Measurements from ENCODE around the gene CDRT15.
"Not testable (repeated sequence)": the region's sequence is repeated elsewhere in the genome, so short reads cannot be mapped to it uniquely, and the experiment has no call there.

Gene CDRT15

DNA sequence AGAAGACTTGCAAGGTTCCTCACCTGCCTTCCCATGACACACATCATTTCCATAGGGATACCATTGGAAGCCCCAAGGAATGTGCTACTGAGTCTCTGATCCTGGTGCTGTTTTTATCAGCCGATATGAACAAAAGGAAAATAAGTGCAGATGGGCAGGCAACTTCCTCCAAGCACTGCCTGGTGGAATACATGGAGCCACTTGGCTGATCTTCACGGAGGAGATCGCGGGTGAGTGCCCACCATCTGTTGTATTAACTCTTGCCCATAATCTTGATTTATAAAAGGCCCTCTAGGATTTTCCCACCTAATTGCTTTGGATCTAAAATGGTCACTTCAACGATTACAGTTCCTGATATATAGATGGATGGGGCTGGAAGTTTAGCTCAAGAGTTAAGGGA is 24.7 kb upstream of the CDRT15 start:
- POLR2A ChIA-PET = no interaction called here
- Histone ChIP-seq H3K27ac (ENCODE audit: insufficient read depth in 1 of 2, low read depth in 1 of 2, low read length in 2 of 2, poor library complexity in 1 of 2, severe bottlenecking in 2 of 2) (no peak overlapping the region), H3K4me3 (ENCODE audit: control insufficient read depth in 1 of 7, extremely low read depth in 1 of 7, insufficient read depth in 4 of 7, low read depth in 2 of 7, low read length in 6 of 7) (no peak overlapping the region), H3K9me3 (ENCODE audit: control extremely low read depth in 1 of 5, control insufficient read depth in 4 of 5, insufficient read depth in 2 of 5, low read depth in 1 of 5, low read length in 4 of 5) (peaks cover 0 to 2% (median 0%) of the 10 kb centered on the region in 5 experiments), H3K36me3 (ENCODE audit: control insufficient read depth in 4 of 4, insufficient read depth in 4 of 4, low read length in 3 of 4) (no peaks in the 10 kb centered on the region), H3K27me3 (replicated peaks in 2 of 5; ENCODE audit: control insufficient read depth in 4 of 5, insufficient read depth in 5 of 5, low read length in 4 of 5) (no peaks in the 10 kb centered on the region), H3K4me1 (ENCODE audit: control extremely low read depth in 1 of 4, control insufficient read depth in 4 of 4, insufficient read depth in 4 of 4, low read length in 3 of 4) (no peaks in the 10 kb centered on the region)
- no peak for DNase-seq
- 97% methylated on average over 5 of the region's 5 CpGs for WGBS (ENCODE audit: insufficient coverage)
- CTCF ChIA-PET = no interaction called here

DNA sequence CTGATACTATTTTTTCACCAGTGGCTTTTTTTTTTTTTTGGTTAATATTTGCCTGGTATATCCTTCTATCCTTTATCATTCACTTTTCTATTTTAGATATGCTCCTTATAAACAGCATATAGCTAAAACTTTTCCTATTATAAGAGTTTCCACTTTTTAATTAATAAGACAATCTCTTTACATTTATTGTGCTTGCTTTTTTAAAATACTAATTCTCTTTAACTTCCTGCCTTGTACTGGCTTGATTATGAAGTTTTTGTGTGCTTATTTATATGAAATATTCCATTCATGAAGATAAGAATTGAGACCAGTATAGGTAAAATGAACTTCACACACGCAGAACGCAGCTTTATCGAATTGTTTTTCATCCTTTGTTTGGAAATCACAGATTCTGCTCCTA is 9.0 kb upstream of the CDRT15 start:
- no peak overlapping the region for H3K27ac ChIP-seq (ENCODE audit: insufficient read depth in 1 of 2, low read depth in 1 of 2, low read length in 2 of 2, poor library complexity in 1 of 2, severe bottlenecking in 2 of 2)
- no peaks in the 10 kb centered on the region for H3K27me3 ChIP-seq (replicated peaks in 2 of 5; ENCODE audit: control insufficient read depth in 4 of 5, insufficient read depth in 5 of 5, low read length in 4 of 5)
- no peak for DNase-seq
- WGBS (ENCODE audit: insufficient coverage) = 100% methylated on average over 3 of the region's 3 CpGs
- H3K4me3 ChIP-seq (ENCODE audit: control insufficient read depth in 1 of 7, extremely low read depth in 1 of 7, insufficient read depth in 4 of 7, low read depth in 2 of 7, low read length in 6 of 7) = no peak overlapping the region
- H3K4me1 ChIP-seq (ENCODE audit: control extremely low read depth in 1 of 4, control insufficient read depth in 4 of 4, insufficient read depth in 4 of 4, low read length in 3 of 4) = no peaks in the 10 kb centered on the region
- POLR2A ChIA-PET = no interaction called here
- CTCF ChIA-PET = no interaction called here
- no peaks in the 10 kb centered on the region for H3K36me3 ChIP-seq (ENCODE audit: control insufficient read depth in 4 of 4, insufficient read depth in 4 of 4, low read length in 3 of 4)
- H3K9me3 ChIP-seq (ENCODE audit: control extremely low read depth in 1 of 5, control insufficient read depth in 4 of 5, insufficient read depth in 2 of 5, low read depth in 1 of 5, low read length in 4 of 5) = no peaks in the 10 kb centered on the region

DNA sequence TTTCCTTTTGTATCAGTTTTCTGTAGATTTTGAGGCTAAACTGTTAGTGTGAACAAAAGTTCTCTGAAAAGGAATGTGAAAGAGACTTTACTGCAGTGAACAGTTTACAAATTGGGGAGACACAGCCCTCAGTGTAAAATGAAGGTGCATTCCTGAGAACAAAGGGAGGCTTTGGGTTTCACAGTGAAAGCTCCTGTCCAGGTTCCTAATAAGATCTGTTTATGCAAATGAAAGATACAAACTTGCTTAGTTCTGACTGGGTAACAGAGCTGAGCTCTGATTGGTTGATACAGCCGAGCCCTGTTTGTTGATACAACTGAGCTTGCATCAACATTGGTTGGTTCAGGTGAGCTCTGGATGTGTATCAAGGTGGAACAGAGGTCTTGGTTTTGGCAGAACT is 8.3 kb upstream of the CDRT15 start:
- DNase-seq = no peak
- 100% methylated on average over 1 of the region's 1 CpG for WGBS (ENCODE audit: insufficient coverage)
- no peaks in the 10 kb centered on the region for H3K27me3 ChIP-seq (replicated peaks in 2 of 5; ENCODE audit: control insufficient read depth in 4 of 5, insufficient read depth in 5 of 5, low read length in 4 of 5)
- CTCF ChIA-PET = no interaction called here
- no peaks in the 10 kb centered on the region for H3K9me3 ChIP-seq (ENCODE audit: control extremely low read depth in 1 of 5, control insufficient read depth in 4 of 5, insufficient read depth in 2 of 5, low read depth in 1 of 5, low read length in 4 of 5)
- H3K27ac ChIP-seq (ENCODE audit: insufficient read depth in 1 of 2, low read depth in 1 of 2, low read length in 2 of 2, poor library complexity in 1 of 2, severe bottlenecking in 2 of 2) = no peak overlapping the region
- no peaks in the 10 kb centered on the region for H3K36me3 ChIP-seq (ENCODE audit: control insufficient read depth in 4 of 4, insufficient read depth in 4 of 4, low read length in 3 of 4)
- H3K4me3 ChIP-seq (ENCODE audit: control insufficient read depth in 1 of 7, extremely low read depth in 1 of 7, insufficient read depth in 4 of 7, low read depth in 2 of 7, low read length in 6 of 7) = no peak overlapping the region
- POLR2A ChIA-PET = no interaction called here
- H3K4me1 ChIP-seq (ENCODE audit: control extremely low read depth in 1 of 4, control insufficient read depth in 4 of 4, insufficient read depth in 4 of 4, low read length in 3 of 4) = no peaks in the 10 kb centered on the region

DNA sequence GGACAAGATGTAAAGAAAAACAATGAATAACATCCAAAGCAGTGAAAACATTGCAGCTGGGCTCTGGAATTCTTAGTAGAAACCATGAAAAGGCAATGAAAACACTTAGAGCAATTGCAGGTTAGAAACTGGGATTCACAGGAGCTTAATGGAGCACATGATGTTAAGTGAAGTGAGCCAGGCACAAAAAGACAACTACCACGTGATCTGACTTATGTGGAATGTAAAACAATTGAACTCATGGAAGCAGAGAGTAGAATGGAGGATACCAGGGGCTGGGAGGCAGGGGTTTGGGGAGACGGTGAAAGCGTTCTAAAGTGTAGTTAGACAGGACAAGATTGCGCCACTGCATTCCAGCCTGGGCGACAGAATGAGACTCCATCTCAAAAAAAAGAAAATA is 2.6 kb upstream of the CDRT15 start:
- DNase-seq; POLR2A ChIA-PET; H3K27ac ChIP-seq (ENCODE audit: insufficient read depth in 1 of 2, low read depth in 1 of 2, low read length in 2 of 2, poor library complexity in 1 of 2, severe bottlenecking in 2 of 2); CTCF ChIA-PET; H3K9me3 ChIP-seq (ENCODE audit: control extremely low read depth in 1 of 5, control insufficient read depth in 4 of 5, insufficient read depth in 2 of 5, low read depth in 1 of 5, low read length in 4 of 5); H3K36me3 ChIP-seq (ENCODE audit: control insufficient read depth in 4 of 4, insufficient read depth in 4 of 4, low read length in 3 of 4); H3K27me3 ChIP-seq (replicated peaks in 2 of 5; ENCODE audit: control insufficient read depth in 4 of 5, insufficient read depth in 5 of 5, low read length in 4 of 5); H3K4me1 ChIP-seq (ENCODE audit: control extremely low read depth in 1 of 4, control insufficient read depth in 4 of 4, insufficient read depth in 4 of 4, low read length in 3 of 4); H3K4me3 ChIP-seq (ENCODE audit: control insufficient read depth in 1 of 7, extremely low read depth in 1 of 7, insufficient read depth in 4 of 7, low read depth in 2 of 7, low read length in 6 of 7): not testable (repeated sequence)
- WGBS (ENCODE audit: insufficient coverage) = no CpG with 5 or more reads among the region's 5 CpGs

DNA sequence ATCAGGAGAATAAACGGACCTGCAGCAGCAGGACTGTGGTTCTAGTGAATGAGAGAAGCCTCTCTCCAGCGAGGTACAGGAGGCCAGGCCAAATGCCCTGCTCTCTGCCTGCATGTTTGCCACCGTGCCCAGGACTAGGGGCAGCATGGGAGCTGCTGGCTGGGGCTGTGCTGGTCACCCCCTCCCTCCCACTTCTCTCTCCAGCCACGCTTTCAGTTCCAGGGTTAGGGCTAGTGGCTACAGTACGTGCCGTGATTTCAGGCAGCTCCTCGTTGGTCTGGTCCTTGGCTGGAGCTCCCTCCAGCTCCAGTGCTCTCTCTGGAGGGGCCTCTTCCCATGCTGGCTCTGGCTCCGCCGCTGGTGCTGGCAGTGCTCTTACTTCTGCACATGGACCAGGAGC is 630 bp downstream of the CDRT15 start:
- H3K36me3 ChIP-seq (ENCODE audit: control insufficient read depth in 4 of 4, insufficient read depth in 4 of 4, low read length in 3 of 4); H3K4me1 ChIP-seq (ENCODE audit: control extremely low read depth in 1 of 4, control insufficient read depth in 4 of 4, insufficient read depth in 4 of 4, low read length in 3 of 4); H3K9me3 ChIP-seq (ENCODE audit: control extremely low read depth in 1 of 5, control insufficient read depth in 4 of 5, insufficient read depth in 2 of 5, low read depth in 1 of 5, low read length in 4 of 5); H3K4me3 ChIP-seq (ENCODE audit: control insufficient read depth in 1 of 7, extremely low read depth in 1 of 7, insufficient read depth in 4 of 7, low read depth in 2 of 7, low read length in 6 of 7); POLR2A ChIA-PET; DNase-seq; CTCF ChIA-PET; H3K27ac ChIP-seq (ENCODE audit: insufficient read depth in 1 of 2, low read depth in 1 of 2, low read length in 2 of 2, poor library complexity in 1 of 2, severe bottlenecking in 2 of 2); H3K27me3 ChIP-seq (replicated peaks in 2 of 5; ENCODE audit: control insufficient read depth in 4 of 5, insufficient read depth in 5 of 5, low read length in 4 of 5): not testable (repeated sequence)
- WGBS (ENCODE audit: insufficient coverage) = 100% methylated on average over 2 of the region's 9 CpGs

- H3K9me3 ChIP-seq (ENCODE audit: control extremely low read depth in 1 of 5, control insufficient read depth in 4 of 5, insufficient read depth in 2 of 5, low read depth in 1 of 5, low read length in 4 of 5); H3K4me1 ChIP-seq (ENCODE audit: control extremely low read depth in 1 of 4, control insufficient read depth in 4 of 4, insufficient read depth in 4 of 4, low read length in 3 of 4); H3K4me3 ChIP-seq (ENCODE audit: control insufficient read depth in 1 of 7, extremely low read depth in 1 of 7, insufficient read depth in 4 of 7, low read depth in 2 of 7, low read length in 6 of 7); DNase-seq; H3K27ac ChIP-seq (ENCODE audit: insufficient read depth in 1 of 2, low read depth in 1 of 2, low read length in 2 of 2, poor library complexity in 1 of 2, severe bottlenecking in 2 of 2); CTCF ChIA-PET; POLR2A ChIA-PET; H3K36me3 ChIP-seq (ENCODE audit: control insufficient read depth in 4 of 4, insufficient read depth in 4 of 4, low read length in 3 of 4); H3K27me3 ChIP-seq (replicated peaks in 2 of 5; ENCODE audit: control insufficient read depth in 4 of 5, insufficient read depth in 5 of 5, low read length in 4 of 5): not testable (repeated sequence)
- no CpG with 5 or more reads among the region's 2 CpGs for WGBS (ENCODE audit: insufficient coverage)
These were observed 1.6 kb downstream of the CDRT15 start for GRCh38 chr17:14235047-14235446.

DNA sequence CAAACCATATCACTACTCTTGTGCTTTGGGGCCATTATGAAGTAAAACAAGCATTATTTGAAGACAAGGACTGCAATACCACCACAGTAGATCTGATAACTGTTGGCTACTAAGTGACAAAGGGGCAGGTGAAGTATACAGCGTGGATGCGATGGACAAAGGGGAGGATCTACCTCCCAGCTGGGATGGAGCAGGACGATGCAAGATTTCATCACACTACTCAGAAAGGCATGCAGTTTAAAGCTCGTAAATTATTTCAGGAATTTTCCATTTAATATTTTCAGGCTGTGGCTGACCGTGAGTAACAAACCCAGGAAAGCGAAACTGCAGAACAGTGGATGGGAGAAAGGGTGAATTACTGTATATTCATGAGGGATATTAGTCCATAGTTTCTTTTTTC is 5.5 kb downstream of the CDRT15 start:
- H3K4me1 ChIP-seq (ENCODE audit: control extremely low read depth in 1 of 4, control insufficient read depth in 4 of 4, insufficient read depth in 4 of 4, low read length in 3 of 4); DNase-seq; H3K9me3 ChIP-seq (ENCODE audit: control extremely low read depth in 1 of 5, control insufficient read depth in 4 of 5, insufficient read depth in 2 of 5, low read depth in 1 of 5, low read length in 4 of 5); CTCF ChIA-PET; H3K27ac ChIP-seq (ENCODE audit: insufficient read depth in 1 of 2, low read depth in 1 of 2, low read length in 2 of 2, poor library complexity in 1 of 2, severe bottlenecking in 2 of 2); H3K4me3 ChIP-seq (ENCODE audit: control insufficient read depth in 1 of 7, extremely low read depth in 1 of 7, insufficient read depth in 4 of 7, low read depth in 2 of 7, low read length in 6 of 7); H3K36me3 ChIP-seq (ENCODE audit: control insufficient read depth in 4 of 4, insufficient read depth in 4 of 4, low read length in 3 of 4); POLR2A ChIA-PET; H3K27me3 ChIP-seq (replicated peaks in 2 of 5; ENCODE audit: control insufficient read depth in 4 of 5, insufficient read depth in 5 of 5, low read length in 4 of 5): not testable (repeated sequence)
- WGBS (ENCODE audit: insufficient coverage) = no CpG with 5 or more reads among the region's 6 CpGs

- Histone ChIP-seq H3K4me1 (ENCODE audit: control extremely low read depth in 1 of 4, control insufficient read depth in 4 of 4, insufficient read depth in 4 of 4, low read length in 3 of 4) (peaks cover 3 to 22% (median 15%) of the 10 kb centered on the region in 4 experiments), H3K27ac (ENCODE audit: insufficient read depth in 1 of 2, low read depth in 1 of 2, low read length in 2 of 2, poor library complexity in 1 of 2, severe bottlenecking in 2 of 2) (no peak overlapping the region), H3K36me3 (ENCODE audit: control insufficient read depth in 4 of 4, insufficient read depth in 4 of 4, low read length in 3 of 4) (no peaks in the 10 kb centered on the region), H3K4me3 (ENCODE audit: control insufficient read depth in 1 of 7, extremely low read depth in 1 of 7, insufficient read depth in 4 of 7, low read depth in 2 of 7, low read length in 6 of 7) (no peak overlapping the region), H3K27me3 (replicated peaks in 2 of 5; ENCODE audit: control insufficient read depth in 4 of 5, insufficient read depth in 5 of 5, low read length in 4 of 5) (no peaks in the 10 kb centered on the region), H3K9me3 (ENCODE audit: control extremely low read depth in 1 of 5, control insufficient read depth in 4 of 5, insufficient read depth in 2 of 5, low read depth in 1 of 5, low read length in 4 of 5) (no peaks in the 10 kb centered on the region)
- DNase-seq = no peak
- POLR2A ChIA-PET = no interaction called here
- 87% methylated on average over 3 of the region's 4 CpGs for WGBS (ENCODE audit: insufficient coverage)
- CTCF ChIA-PET = no interaction called here
These were observed 7.8 kb downstream of the CDRT15 start for GRCh38 chr17:14228903-14229302.

All from common myeloid progenitor, CD34-positive (primary cell).